ENCODE data around the gene PRKCB.

DNA sequence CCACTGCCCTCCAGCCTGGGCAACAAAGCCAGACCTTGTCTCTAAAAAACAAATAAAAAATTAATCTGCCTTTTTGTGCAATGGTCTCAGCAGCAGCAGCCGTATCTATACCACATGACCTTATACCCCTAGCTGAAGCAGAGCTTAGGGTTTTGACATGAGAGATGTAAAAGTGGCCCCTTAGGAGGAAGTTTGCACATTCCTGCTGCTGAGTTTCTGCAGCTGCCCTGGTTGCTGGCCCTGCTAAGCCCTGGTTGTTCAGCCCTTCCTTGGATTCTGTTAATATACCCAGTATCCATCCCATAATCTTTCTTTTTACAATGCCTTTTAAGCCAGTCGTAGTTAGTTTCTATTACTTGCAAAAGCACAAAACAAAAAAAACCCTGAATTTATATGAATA is 33.0 kb upstream of the PRKCB start:
- TF ChIP-seq, protein P1, sequence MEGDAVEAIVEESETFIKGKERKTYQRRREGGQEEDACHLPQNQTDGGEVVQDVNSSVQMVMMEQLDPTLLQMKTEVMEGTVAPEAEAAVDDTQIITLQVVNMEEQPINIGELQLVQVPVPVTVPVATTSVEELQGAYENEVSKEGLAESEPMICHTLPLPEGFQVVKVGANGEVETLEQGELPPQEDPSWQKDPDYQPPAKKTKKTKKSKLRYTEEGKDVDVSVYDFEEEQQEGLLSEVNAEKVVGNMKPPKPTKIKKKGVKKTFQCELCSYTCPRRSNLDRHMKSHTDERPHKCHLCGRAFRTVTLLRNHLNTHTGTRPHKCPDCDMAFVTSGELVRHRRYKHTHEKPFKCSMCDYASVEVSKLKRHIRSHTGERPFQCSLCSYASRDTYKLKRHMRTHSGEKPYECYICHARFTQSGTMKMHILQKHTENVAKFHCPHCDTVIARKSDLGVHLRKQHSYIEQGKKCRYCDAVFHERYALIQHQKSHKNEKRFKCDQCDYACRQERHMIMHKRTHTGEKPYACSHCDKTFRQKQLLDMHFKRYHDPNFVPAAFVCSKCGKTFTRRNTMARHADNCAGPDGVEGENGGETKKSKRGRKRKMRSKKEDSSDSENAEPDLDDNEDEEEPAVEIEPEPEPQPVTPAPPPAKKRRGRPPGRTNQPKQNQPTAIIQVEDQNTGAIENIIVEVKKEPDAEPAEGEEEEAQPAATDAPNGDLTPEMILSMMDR (IDR thresholded peaks at IDR 0.05): no peak
- no peak for TF ChIP-seq POLR2A (IDR thresholded peaks at IDR 0.05)
- TF ChIP-seq POLR2AphosphoS5 (IDR thresholded peaks at IDR 0.05): no peak
